HG02588 (cell line): ENCODE data around the gene PPP1R27.
A peak's percentile ranks its signal among the peaks of the same experiment; 100 is the strongest.

Source experiments
- ATAC-seq: cut with Tn5 transposase; IDR thresholded peaks from one replicate; pipeline ENCODE4 v1.9.1; 2021; ENCODE audit warnings: mild to moderate bottlenecking, moderate library complexity; ENCODE audit not compliant: unreplicated experiment

Gene PPP1R27

GRCh38 chr17:81834831-81835267 lies at the start of gene PPP1R27:
PPP1R27 (minus strand) TSS chr17:81835050; CDS start chr17:81834953, 97 bp downstream.
- ATAC-seq, result no peak

GRCh38 chr17:81884520-81884919 lies 49.7 kb upstream of the PPP1R27 start:
- no peak for ATAC-seq

GRCh38 chr17:81879121-81879520 lies 44.3 kb upstream of the PPP1R27 start:
- no peak for ATAC-seq

- no peak for ATAC-seq
Observed at GRCh38 chr17:81878294-81878693, 43.4 kb upstream of the PPP1R27 start.

- ATAC-seq, result no peak
Observed at GRCh38 chr17:81877569-81877968, 42.7 kb upstream of the PPP1R27 start.

- peak; percentile 49 for ATAC-seq
Observed at GRCh38 chr17:81871387-81872230, 36.8 kb upstream of the PPP1R27 start.

GRCh38 chr17:81870981-81871386 lies 36.1 kb upstream of the PPP1R27 start, which contains the start of gene ARHGDIA:
ARHGDIA (minus strand) TSS chr17:81871337; CDS start chr17:81869930, 1,407 bp downstream.
- ATAC-seq, result peak; percentile 19

GRCh38 chr17:81870131-81870980 lies 35.5 kb upstream of the PPP1R27 start:
- peak; percentile 6 for ATAC-seq

- no peak for ATAC-seq
Observed at GRCh38 chr17:81869221-81870130, 34.6 kb upstream of the PPP1R27 start.

- no peak for ATAC-seq
Observed at GRCh38 chr17:81868674-81869220, 33.9 kb upstream of the PPP1R27 start.

GRCh38 chr17:81867991-81868673 lies 33.3 kb upstream of the PPP1R27 start:
- ATAC-seq, result no peak

GRCh38 chr17:81867170-81867990 lies 32.5 kb upstream of the PPP1R27 start:
- ATAC-seq, result no peak

- ATAC-seq, result no peak
Observed at GRCh38 chr17:81866440-81867169, 31.8 kb upstream of the PPP1R27 start.

GRCh38 chr17:81865733-81866439 lies 31.0 kb upstream of the PPP1R27 start:
- no peak for ATAC-seq

- no peak for ATAC-seq
Observed at GRCh38 chr17:81865358-81865732, 30.5 kb upstream of the PPP1R27 start.

- no peak for ATAC-seq
Observed at GRCh38 chr17:81863833-81864768, 29.3 kb upstream of the PPP1R27 start.
